HL-60 (cell line): ENCODE data around the gene TEX22.

Experiments
- CTCF ChIP-seq: IDR thresholded peaks from one replicate; pipeline ENCODE4 v1.5.1; 2011; ENCODE audit warnings: low read length, control low read depth, inconsistent platforms; ENCODE audit not compliant: insufficient read depth
- POLR2AphosphoS5 ChIP-seq: IDR thresholded peaks from 2 replicates; pipeline ENCODE4 v1.6.1; 2012; ENCODE audit warnings: low read depth
- REST ChIP-seq: IDR thresholded peaks from 2 replicates; pipeline ENCODE4 v1.6.1; 2012; ENCODE audit warnings: low read depth; ENCODE audit not compliant: insufficient replicate concordance

GRCh38 chr14:105397350-105397931 is 897 bp upstream of the TEX22 start:
- TF ChIP-seq CTCF (no peak), POLR2AphosphoS5 (no peak), REST (no peak)
